K562 (cell line): ENCODE results near the gene LCNL1. TPM values are rescaled to one million over a fixed set of nuclear protein-coding genes. Genes with fewer than 3 reads are reported as not detected.
A peak's percentile ranks its signal among the peaks of the same experiment; 100 is the strongest.

Experiments
- NR2C1 ChIP-seq, 2 experiments: fragments of 450-650 bp; IDR thresholded peaks; 2 replicates each; pipeline ENCODE4 v1.6.1; 2017; ENCODE audit warnings: mild to moderate bottlenecking in 2 of 2, antibody characterized with exemption in 1 of 2, inconsistent platforms in 1 of 2, missing compliant biosample characterization in 1 of 2, missing genetic modification characterization in 1 of 2
- SUPT5H ChIP-seq: fragments of 450-650 bp; IDR thresholded peaks from 2 replicates; pipeline ENCODE4 v1.6.1; 2016
- ZNF217 ChIP-seq: sonication (generic); formaldehyde crosslinking; IDR thresholded peaks from 2 replicates; pipeline ENCODE4 v1.8.0; 2022; ENCODE audit warnings: mild to moderate bottlenecking, missing genetic modification reagents
- polyA plus RNA-seq, 8 experiments: library from polyadenylated mRNA; depleted of rRNA in 4 of 8; stranded (reverse) in 5 of 8; unstranded in 3 of 8; fragments of >200 nt; fragmentation: Nextera tagmentation in 2 of 8; fragmentation: Illumina TruSeq in 1 of 8; extraction: Ambion mirVana in 2 of 8; extraction: Trizol in 1 of 8; gene quantifications; 2 replicates each; pipeline versions ENCODE4 v1.2.1 to v1.2.3, GENCODE V29; 2011 to 2014; ENCODE audit warnings: inconsistent platforms in 1 of 8, missing spikeins in 1 of 8
- total RNA-seq, 7 experiments: library from RNA; depleted of rRNA in 6 of 7; stranded (reverse); fragments of >200 nt in 6 of 7; fragmentation: Illumina TruSeq in 2 of 7; extraction: Trizol in 2 of 7; gene quantifications; 2 replicates each; pipeline versions ENCODE4 v1.2.1 to v1.2.3, GENCODE V29; 2011 to 2021; ENCODE audit warnings: low replicate concordance in 1 of 7
- TF ChIP-seq, protein P1 (sequence below): fragments of 450-650 bp; IDR thresholded peaks from 2 replicates; pipeline ENCODE4 v1.6.1; 2016; ENCODE audit warnings: mild to moderate bottlenecking, moderate library complexity
- TF ChIP-seq, protein P2 (sequence below): fragments of 250-450 bp; sonication (Bioruptor Pico); IDR thresholded peaks from 2 replicates; pipeline ENCODE4 v1.5.0; 2021
- TF ChIP-seq, protein P3 (sequence below): fragments of 150-350 bp; conservative IDR thresholded peaks from 2 replicates; pipeline ENCODE4 v1.6.1; 2014; ENCODE audit warnings: low read length

The LCNL1 gene
- total and polyA plus RNA-seq, 9 of the 15 experiments (the other 6 are each of a cell fraction or from before 2014, with no cell fraction given) = 0.04 to 0.16 (median 0.04) TPM; not detected in 4

DNA sequence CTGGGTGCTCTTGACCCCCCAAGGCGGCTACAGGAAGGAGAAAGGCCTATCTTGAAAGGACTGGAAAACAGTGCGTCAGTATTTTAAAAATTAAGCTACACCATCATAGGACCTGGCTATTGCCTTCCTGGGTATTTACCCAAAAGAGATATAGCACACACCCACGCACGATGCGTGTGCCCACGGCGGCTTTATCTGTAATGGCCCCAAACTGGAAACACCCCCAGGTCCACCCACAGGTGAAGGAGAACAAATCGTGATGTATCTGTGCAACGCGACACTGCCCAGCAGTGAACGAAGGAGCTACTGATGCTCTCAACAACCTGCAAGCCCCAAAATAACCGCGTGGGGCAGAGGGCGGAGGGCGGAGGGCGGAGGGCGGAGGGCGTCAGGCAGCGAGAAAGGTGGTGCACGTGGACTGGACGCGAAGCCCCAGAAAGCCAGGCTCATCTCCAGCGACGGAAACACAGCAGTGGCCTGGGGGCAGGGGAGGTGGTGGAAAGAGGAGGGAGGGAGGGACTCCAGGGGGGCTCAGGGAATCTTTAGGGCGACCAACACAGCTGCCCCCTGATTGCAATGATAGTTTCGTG, 17.9 kb upstream of the LCNL1 start (continued):
- TF ChIP-seq ZNF217 (CRISPR knock-in tag) (no peak), NR2C1 (IDR thresholded peaks at IDR 0.05) (peak; percentile 89), NR2C1 (tag; IDR thresholded peaks at IDR 0.05) (peak; percentile 82), SUPT5H (no peak)
- TF ChIP-seq, protein P1, sequence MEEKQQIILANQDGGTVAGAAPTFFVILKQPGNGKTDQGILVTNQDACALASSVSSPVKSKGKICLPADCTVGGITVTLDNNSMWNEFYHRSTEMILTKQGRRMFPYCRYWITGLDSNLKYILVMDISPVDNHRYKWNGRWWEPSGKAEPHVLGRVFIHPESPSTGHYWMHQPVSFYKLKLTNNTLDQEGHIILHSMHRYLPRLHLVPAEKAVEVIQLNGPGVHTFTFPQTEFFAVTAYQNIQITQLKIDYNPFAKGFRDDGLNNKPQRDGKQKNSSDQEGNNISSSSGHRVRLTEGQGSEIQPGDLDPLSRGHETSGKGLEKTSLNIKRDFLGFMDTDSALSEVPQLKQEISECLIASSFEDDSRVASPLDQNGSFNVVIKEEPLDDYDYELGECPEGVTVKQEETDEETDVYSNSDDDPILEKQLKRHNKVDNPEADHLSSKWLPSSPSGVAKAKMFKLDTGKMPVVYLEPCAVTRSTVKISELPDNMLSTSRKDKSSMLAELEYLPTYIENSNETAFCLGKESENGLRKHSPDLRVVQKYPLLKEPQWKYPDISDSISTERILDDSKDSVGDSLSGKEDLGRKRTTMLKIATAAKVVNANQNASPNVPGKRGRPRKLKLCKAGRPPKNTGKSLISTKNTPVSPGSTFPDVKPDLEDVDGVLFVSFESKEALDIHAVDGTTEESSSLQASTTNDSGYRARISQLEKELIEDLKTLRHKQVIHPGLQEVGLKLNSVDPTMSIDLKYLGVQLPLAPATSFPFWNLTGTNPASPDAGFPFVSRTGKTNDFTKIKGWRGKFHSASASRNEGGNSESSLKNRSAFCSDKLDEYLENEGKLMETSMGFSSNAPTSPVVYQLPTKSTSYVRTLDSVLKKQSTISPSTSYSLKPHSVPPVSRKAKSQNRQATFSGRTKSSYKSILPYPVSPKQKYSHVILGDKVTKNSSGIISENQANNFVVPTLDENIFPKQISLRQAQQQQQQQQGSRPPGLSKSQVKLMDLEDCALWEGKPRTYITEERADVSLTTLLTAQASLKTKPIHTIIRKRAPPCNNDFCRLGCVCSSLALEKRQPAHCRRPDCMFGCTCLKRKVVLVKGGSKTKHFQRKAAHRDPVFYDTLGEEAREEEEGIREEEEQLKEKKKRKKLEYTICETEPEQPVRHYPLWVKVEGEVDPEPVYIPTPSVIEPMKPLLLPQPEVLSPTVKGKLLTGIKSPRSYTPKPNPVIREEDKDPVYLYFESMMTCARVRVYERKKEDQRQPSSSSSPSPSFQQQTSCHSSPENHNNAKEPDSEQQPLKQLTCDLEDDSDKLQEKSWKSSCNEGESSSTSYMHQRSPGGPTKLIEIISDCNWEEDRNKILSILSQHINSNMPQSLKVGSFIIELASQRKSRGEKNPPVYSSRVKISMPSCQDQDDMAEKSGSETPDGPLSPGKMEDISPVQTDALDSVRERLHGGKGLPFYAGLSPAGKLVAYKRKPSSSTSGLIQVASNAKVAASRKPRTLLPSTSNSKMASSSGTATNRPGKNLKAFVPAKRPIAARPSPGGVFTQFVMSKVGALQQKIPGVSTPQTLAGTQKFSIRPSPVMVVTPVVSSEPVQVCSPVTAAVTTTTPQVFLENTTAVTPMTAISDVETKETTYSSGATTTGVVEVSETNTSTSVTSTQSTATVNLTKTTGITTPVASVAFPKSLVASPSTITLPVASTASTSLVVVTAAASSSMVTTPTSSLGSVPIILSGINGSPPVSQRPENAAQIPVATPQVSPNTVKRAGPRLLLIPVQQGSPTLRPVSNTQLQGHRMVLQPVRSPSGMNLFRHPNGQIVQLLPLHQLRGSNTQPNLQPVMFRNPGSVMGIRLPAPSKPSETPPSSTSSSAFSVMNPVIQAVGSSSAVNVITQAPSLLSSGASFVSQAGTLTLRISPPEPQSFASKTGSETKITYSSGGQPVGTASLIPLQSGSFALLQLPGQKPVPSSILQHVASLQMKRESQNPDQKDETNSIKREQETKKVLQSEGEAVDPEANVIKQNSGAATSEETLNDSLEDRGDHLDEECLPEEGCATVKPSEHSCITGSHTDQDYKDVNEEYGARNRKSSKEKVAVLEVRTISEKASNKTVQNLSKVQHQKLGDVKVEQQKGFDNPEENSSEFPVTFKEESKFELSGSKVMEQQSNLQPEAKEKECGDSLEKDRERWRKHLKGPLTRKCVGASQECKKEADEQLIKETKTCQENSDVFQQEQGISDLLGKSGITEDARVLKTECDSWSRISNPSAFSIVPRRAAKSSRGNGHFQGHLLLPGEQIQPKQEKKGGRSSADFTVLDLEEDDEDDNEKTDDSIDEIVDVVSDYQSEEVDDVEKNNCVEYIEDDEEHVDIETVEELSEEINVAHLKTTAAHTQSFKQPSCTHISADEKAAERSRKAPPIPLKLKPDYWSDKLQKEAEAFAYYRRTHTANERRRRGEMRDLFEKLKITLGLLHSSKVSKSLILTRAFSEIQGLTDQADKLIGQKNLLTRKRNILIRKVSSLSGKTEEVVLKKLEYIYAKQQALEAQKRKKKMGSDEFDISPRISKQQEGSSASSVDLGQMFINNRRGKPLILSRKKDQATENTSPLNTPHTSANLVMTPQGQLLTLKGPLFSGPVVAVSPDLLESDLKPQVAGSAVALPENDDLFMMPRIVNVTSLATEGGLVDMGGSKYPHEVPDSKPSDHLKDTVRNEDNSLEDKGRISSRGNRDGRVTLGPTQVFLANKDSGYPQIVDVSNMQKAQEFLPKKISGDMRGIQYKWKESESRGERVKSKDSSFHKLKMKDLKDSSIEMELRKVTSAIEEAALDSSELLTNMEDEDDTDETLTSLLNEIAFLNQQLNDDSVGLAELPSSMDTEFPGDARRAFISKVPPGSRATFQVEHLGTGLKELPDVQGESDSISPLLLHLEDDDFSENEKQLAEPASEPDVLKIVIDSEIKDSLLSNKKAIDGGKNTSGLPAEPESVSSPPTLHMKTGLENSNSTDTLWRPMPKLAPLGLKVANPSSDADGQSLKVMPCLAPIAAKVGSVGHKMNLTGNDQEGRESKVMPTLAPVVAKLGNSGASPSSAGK = peak; percentile 39; the same call in 1 of the 2 replicates
- TF ChIP-seq, protein P2, sequence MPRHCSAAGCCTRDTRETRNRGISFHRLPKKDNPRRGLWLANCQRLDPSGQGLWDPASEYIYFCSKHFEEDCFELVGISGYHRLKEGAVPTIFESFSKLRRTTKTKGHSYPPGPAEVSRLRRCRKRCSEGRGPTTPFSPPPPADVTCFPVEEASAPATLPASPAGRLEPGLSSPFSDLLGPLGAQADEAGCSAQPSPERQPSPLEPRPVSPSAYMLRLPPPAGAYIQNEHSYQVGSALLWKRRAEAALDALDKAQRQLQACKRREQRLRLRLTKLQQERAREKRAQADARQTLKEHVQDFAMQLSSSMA (CRISPR knock-in tag) = no peak
- TF ChIP-seq, protein P3, sequence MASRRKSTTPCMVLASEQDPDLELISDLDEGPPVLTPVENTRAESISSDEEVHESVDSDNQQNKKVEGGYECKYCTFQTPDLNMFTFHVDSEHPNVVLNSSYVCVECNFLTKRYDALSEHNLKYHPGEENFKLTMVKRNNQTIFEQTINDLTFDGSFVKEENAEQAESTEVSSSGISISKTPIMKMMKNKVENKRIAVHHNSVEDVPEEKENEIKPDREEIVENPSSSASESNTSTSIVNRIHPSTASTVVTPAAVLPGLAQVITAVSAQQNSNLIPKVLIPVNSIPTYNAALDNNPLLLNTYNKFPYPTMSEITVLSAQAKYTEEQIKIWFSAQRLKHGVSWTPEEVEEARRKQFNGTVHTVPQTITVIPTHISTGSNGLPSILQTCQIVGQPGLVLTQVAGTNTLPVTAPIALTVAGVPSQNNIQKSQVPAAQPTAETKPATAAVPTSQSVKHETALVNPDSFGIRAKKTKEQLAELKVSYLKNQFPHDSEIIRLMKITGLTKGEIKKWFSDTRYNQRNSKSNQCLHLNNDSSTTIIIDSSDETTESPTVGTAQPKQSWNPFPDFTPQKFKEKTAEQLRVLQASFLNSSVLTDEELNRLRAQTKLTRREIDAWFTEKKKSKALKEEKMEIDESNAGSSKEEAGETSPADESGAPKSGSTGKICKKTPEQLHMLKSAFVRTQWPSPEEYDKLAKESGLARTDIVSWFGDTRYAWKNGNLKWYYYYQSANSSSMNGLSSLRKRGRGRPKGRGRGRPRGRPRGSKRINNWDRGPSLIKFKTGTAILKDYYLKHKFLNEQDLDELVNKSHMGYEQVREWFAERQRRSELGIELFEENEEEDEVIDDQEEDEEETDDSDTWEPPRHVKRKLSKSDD = no peak
